ENCODE measurements around the gene HIRIP3.

DNA sequence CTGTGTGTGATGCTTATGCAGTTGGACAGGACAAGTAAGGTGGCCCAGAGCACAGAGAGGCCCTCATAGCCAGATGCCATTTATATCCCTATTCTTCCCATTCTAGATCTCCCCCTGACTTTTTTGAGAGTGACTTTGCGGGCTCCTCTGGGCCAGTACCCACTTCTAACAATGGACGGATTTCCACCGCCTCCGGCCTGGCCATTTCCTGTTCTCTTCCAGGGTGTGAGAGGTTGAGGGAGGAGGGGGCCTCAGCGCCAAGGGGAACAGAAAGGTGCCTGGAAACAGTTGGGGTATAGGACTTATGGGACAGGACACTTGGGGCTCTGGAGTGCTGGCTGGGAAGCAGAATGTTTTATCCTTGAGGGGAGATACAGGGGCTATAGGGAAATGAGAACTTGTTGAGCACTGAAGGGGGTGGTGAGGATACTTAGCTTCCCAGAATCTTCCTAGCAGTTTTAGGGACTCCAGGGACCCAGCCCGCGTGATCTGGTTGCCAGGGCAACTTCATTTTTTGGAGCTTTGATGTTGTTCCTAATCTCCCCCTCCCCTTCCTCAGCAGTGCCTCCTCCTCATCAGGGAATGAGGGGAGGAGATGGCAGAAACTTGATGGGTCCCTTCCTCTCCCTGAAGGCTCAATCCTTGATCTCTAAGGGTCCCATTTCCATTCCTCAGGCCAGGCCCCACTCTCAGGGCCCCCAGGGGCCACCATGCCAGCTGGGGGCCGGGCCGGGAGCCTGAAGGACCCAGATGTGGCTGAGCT, 18.2 kb downstream of the HIRIP3 start:
- no peak for TF ChIP-seq RAD21 (IDR thresholded peaks at IDR 0.05; ENCODE audit: low read length)
- no peak for TF ChIP-seq CHD2 (IDR thresholded peaks at IDR 0.05; ENCODE audit: low read length, partially characterized antibody)
- TF ChIP-seq, protein P1, sequence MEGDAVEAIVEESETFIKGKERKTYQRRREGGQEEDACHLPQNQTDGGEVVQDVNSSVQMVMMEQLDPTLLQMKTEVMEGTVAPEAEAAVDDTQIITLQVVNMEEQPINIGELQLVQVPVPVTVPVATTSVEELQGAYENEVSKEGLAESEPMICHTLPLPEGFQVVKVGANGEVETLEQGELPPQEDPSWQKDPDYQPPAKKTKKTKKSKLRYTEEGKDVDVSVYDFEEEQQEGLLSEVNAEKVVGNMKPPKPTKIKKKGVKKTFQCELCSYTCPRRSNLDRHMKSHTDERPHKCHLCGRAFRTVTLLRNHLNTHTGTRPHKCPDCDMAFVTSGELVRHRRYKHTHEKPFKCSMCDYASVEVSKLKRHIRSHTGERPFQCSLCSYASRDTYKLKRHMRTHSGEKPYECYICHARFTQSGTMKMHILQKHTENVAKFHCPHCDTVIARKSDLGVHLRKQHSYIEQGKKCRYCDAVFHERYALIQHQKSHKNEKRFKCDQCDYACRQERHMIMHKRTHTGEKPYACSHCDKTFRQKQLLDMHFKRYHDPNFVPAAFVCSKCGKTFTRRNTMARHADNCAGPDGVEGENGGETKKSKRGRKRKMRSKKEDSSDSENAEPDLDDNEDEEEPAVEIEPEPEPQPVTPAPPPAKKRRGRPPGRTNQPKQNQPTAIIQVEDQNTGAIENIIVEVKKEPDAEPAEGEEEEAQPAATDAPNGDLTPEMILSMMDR (IDR thresholded peaks at IDR 0.05): no peak
- no peak for TF ChIP-seq RFX5 (IDR thresholded peaks at IDR 0.05; ENCODE audit: low read length)
- TF ChIP-seq MAX (IDR thresholded peaks at IDR 0.05; ENCODE audit: low read depth): no peak
- no peak for TF ChIP-seq REST (IDR thresholded peaks at IDR 0.05; ENCODE audit: low read depth, low read length)
- TF ChIP-seq SIN3A (IDR thresholded peaks at IDR 0.05; ENCODE audit: borderline replicate concordance, low read depth, low read length): no peak
- TF ChIP-seq MXI1 (IDR thresholded peaks at IDR 0.05; ENCODE audit: low read depth, low read length): no peak
